Keratinocyte (primary cell): ENCODE data around the gene HOXD4. TPM values are rescaled to one million over a fixed set of nuclear protein-coding genes. Genes with fewer than 3 reads are reported as not detected.

Experiments used
- DNase-seq: peaks from one replicate; pipeline ENCODE4 v3.0.0-alpha.2; 2011; ENCODE audit warnings: low read depth, missing footprints, low spot score
- FAIRE-seq: peaks from 2 replicates; lab custom pipeline; 2011; peaks lifted over from hg19 to GRCh38; lab: Jason Lieb, UNC
- H2AFZ ChIP-seq: 2 replicates; pipeline ENCODE4 v1.6.0; 2012; ENCODE audit warnings: low read length, control low read depth, inconsistent platforms; ENCODE audit not compliant: control insufficient read depth
- H3K27ac ChIP-seq: 2 replicates; pipeline ENCODE4 v1.5.1; 2011; ENCODE audit warnings: low read length; ENCODE audit not compliant: control insufficient read depth, insufficient read depth
- H3K27me3 ChIP-seq: 3 replicates; pipeline ENCODE4 v1.6.0; 2011; ENCODE audit warnings: low read length; ENCODE audit not compliant: control insufficient read depth, insufficient read depth; ENCODE audit errors: extremely low read depth
- H3K36me3 ChIP-seq, 2 experiments: 2 replicates in 1 of 2; 3 replicates in 1 of 2; pipeline ENCODE4 v1.5.1; 2011; ENCODE audit warnings: low read length in 2 of 2, mild to moderate bottlenecking in 1 of 2; ENCODE audit not compliant: control insufficient read depth in 2 of 2, insufficient read depth in 2 of 2; ENCODE audit errors: extremely low read depth in 1 of 2
- H3K4me1 ChIP-seq: 3 replicates; pipeline ENCODE4 v1.5.1; 2011; ENCODE audit warnings: low read length; ENCODE audit not compliant: control insufficient read depth, insufficient read depth; ENCODE audit errors: extremely low read depth
- H3K4me2 ChIP-seq: 3 replicates; pipeline ENCODE4 v1.6.0; 2011; ENCODE audit warnings: low read depth, low read length; ENCODE audit not compliant: control insufficient read depth, insufficient read depth; ENCODE audit errors: extremely low read depth
- H3K4me3 ChIP-seq, 3 experiments: fragments of 200-600 bp in 1 of 3; sonication (generic) in 1 of 3; 2 replicates in 2 of 3; 3 replicates in 1 of 3; pipeline ENCODE4 v1.5.1; 2011 to 2016; ENCODE audit warnings: low read length in 3 of 3, mild to moderate bottlenecking in 3 of 3, control low read depth in 2 of 3, inconsistent platforms in 1 of 3, low read depth in 1 of 3, mixed read lengths in 1 of 3, mixed run types in 1 of 3, moderate library complexity in 1 of 3; ENCODE audit not compliant: control insufficient read depth in 2 of 3, insufficient read depth in 2 of 3; ENCODE audit errors: extremely low read depth in 1 of 3
- H3K79me2 ChIP-seq: 2 replicates; pipeline ENCODE4 v1.6.0; 2012; ENCODE audit warnings: low read length; ENCODE audit not compliant: control insufficient read depth, insufficient read depth
- H3K9ac ChIP-seq: 3 replicates; pipeline ENCODE4 v1.6.0; 2011; ENCODE audit warnings: low read length; ENCODE audit not compliant: control insufficient read depth, insufficient read depth; ENCODE audit errors: extremely low read depth
- H3K9me1 ChIP-seq: 3 replicates; pipeline ENCODE4 v1.6.0; 2011; ENCODE audit warnings: low read length; ENCODE audit not compliant: control insufficient read depth, insufficient read depth; ENCODE audit errors: extremely low read depth
- H3K9me3 ChIP-seq: 2 replicates; pipeline ENCODE4 v1.5.1; 2012; ENCODE audit warnings: low read depth, low read length; ENCODE audit not compliant: control insufficient read depth
- H4K20me1 ChIP-seq: 3 replicates; pipeline ENCODE4 v1.6.0; 2011; ENCODE audit warnings: low read length; ENCODE audit not compliant: control insufficient read depth, insufficient read depth; ENCODE audit errors: extremely low read depth
- EZH2 ChIP-seq: IDR thresholded peaks from one replicate; pipeline ENCODE4 v1.6.1; 2012; ENCODE audit warnings: inconsistent platforms, mild to moderate bottlenecking, low read length, moderate library complexity
- dilution Hi-C: fragments of 300-500 bp; cut with MboI; formaldehyde crosslinking; loops from one replicate; pipeline ENCODE4 v1.7.0; 2020; ENCODE audit warnings: low sequenced_read_pairs; ENCODE audit not compliant: extremely low pct_ligation_motif_present
- polyA plus RNA-seq, 5 experiments: library from polyadenylated mRNA; depleted of rRNA in 3 of 5; stranded (reverse) in 3 of 5; stranded (forward) in 1 of 5; unstranded in 1 of 5; fragments of >200 nt; gene quantifications; 1 replicate in 1 of 5; 2 replicates in 3 of 5; 3 replicates in 1 of 5; pipeline versions ENCODE4 v1.2.1 to v1.2.3, GENCODE V29; 2011 to 2012; ENCODE audit warnings: missing spikeins in 2 of 5, low read depth in 1 of 5, low replicate concordance in 1 of 5
- TF ChIP-seq, protein P1 (sequence below), 3 experiments: IDR thresholded peaks in 1 of 3; conservative IDR thresholded peaks in 1 of 3; optimal IDR thresholded peaks in 1 of 3; 2 replicates in 2 of 3; 3 replicates in 1 of 3; pipeline versions ENCODE3 to v1.5.1; 2011; ENCODE audit warnings: low read length in 3 of 3, mild to moderate bottlenecking in 3 of 3, moderate library complexity in 2 of 3, control low read depth in 1 of 3, inconsistent platforms in 1 of 3; ENCODE audit not compliant: insufficient read depth in 2 of 3; ENCODE audit errors: extremely low read depth in 1 of 3

The HOXD4 gene
- polyA plus RNA-seq, 1 donor (not counting 4 experiments of a cell fraction or from before 2014, with no cell fraction given) = not detected

DNA sequence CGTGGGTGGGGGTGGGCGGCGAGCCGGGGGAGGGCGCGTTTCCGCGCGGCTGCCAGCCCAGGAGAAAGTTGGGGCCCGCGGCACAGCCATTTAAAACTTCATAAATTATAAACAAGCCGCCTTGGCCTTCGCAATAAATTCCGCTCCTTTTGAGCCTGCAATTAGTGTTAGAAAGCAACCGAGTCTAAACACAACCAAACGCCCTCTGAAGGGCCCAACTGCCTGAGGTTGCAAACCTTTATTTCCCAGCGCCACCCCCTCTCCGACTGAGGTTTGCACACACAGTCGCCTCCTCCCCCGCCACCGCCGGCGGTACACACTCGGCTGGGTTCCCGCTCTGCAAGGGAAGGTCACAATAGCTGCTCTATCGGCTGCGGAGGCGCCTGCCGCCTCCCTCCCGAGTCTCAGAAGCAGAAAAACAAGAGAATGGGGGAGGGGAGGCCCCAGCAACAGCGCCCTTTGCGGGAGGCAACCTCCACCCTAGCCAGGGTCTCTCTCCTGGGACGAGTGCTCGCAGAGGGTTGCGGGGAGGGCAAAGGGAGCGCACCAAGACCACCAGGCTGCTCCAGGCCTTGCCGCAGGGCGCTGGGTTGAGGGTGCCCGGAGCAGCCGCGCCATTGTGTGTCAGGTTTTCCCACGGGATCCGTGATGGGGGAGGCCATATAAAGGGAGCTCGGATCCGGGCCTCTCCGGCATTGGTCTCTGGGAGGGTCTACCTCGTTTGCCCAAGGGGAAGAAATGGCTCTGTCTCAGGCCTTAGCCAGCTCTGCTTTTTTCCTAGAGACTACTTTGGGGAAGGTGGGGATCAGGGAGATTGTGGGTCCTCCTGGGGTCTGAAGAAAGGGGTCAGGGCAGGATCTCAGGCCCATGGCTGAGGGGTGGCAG is 23.7 kb downstream of the HOXD4 start:
- H4K20me1 ChIP-seq = peaks cover 2% of the 10 kb centered on the region
- dilution Hi-C loops = loop anchor here (25.0 kb wide), 1 partner anchor 462 kb away; no protein-coding TSS in a partner anchor
- no peak overlapping the region for H2AFZ ChIP-seq
- no peak overlapping the region for H3K9ac ChIP-seq
- DNase-seq (no peak), FAIRE-seq (no peak)
- H3K27ac ChIP-seq = no peak overlapping the region
- no peaks in the 10 kb centered on the region for H3K79me2 ChIP-seq
- H3K4me3 ChIP-seq = no peak overlapping the region
- H3K9me1 ChIP-seq = no peaks in the 10 kb centered on the region
- H3K9me3 ChIP-seq = peaks cover 5% of the 10 kb centered on the region
- peaks cover 4% of the 10 kb centered on the region for H3K4me1 ChIP-seq
- peaks cover 99% of the 10 kb centered on the region for H3K27me3 ChIP-seq
- TF ChIP-seq, protein P1, sequence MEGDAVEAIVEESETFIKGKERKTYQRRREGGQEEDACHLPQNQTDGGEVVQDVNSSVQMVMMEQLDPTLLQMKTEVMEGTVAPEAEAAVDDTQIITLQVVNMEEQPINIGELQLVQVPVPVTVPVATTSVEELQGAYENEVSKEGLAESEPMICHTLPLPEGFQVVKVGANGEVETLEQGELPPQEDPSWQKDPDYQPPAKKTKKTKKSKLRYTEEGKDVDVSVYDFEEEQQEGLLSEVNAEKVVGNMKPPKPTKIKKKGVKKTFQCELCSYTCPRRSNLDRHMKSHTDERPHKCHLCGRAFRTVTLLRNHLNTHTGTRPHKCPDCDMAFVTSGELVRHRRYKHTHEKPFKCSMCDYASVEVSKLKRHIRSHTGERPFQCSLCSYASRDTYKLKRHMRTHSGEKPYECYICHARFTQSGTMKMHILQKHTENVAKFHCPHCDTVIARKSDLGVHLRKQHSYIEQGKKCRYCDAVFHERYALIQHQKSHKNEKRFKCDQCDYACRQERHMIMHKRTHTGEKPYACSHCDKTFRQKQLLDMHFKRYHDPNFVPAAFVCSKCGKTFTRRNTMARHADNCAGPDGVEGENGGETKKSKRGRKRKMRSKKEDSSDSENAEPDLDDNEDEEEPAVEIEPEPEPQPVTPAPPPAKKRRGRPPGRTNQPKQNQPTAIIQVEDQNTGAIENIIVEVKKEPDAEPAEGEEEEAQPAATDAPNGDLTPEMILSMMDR (optimal IDR thresholded peaks at IDR 0.05 in 1 of 3, IDR thresholded peaks at IDR 0.05 in 1 of 3, conservative IDR thresholded peaks at IDR 0.05 in 1 of 3; ENCODE audit: extremely low read depth in 1 of 3, insufficient read depth in 2 of 3, low read length in 3 of 3) = no peak
- TF ChIP-seq EZH2 = no peak
- H3K4me2 ChIP-seq = no peak overlapping the region
- H3K36me3 ChIP-seq = no peaks in the 10 kb centered on the region

DNA sequence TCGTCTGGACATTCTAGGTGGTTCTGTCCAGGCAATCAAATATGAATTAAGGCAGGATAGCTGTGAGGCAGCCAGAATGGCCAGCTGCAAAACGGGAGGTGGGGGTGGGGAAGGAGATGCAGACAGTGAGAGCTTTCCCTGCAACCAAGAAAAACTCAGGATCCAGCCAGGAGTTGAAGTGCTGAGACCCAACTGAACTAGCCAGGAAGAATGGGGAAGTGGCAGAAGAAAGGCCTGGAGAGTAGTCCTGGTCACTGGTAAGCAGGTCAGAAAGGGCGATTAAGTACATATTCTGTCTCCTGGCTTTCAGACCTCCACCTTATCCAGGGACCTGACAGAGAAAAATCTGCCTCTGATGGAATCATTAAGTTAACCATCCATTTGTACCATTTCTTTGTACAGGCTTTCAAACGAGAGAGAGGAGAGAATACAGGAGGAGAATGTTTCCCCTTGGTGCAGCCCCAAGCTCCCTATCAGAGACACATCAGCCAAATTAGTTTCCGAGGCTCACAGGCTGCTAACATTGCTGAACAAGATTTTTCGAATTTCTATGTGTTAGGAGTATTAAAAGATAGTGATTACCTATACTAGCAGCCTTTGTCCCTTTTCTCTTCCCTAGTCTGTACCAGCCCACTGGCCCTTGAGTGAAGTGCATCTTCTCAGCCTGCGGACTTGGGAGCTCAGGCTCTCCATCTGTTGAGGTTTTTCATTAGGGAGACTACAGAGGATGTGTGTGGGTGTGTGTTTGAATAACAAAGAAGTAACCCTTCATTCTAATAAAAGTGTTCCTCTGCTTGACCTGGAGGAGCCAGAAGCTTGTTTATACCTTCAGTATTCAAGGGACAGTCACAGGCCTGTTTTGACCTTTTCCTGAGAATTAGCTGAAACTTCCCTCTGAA is 24.6 kb downstream of the HOXD4 start:
- no peak overlapping the region for H2AFZ ChIP-seq
- H3K27me3 ChIP-seq = peaks cover 92% of the 10 kb centered on the region
- H3K27ac ChIP-seq = no peak overlapping the region
- no peak overlapping the region for H3K4me2 ChIP-seq
- peaks cover 2% of the 10 kb centered on the region for H4K20me1 ChIP-seq
- H3K79me2 ChIP-seq = no peaks in the 10 kb centered on the region
- dilution Hi-C loops = no loop called here
- no peak for FAIRE-seq
- no peak for DNase-seq
- TF ChIP-seq EZH2 = no peak
- TF ChIP-seq, protein P1 (optimal IDR thresholded peaks at IDR 0.05 in 1 of 3, IDR thresholded peaks at IDR 0.05 in 1 of 3, conservative IDR thresholded peaks at IDR 0.05 in 1 of 3; ENCODE audit: extremely low read depth in 1 of 3, insufficient read depth in 2 of 3, low read length in 3 of 3) = no peak
- H3K9me3 ChIP-seq = peaks cover 5% of the 10 kb centered on the region
- no peaks in the 10 kb centered on the region for H3K9me1 ChIP-seq
- H3K36me3 ChIP-seq = no peaks in the 10 kb centered on the region
- H3K4me1 ChIP-seq = peaks cover 4% of the 10 kb centered on the region
- H3K9ac ChIP-seq = no peak overlapping the region
- H3K4me3 ChIP-seq = no peak overlapping the region
